HG03378 (cell line): Measurements from ENCODE around the gene CD300A.
"Not testable (repeated sequence)": the region's sequence is repeated elsewhere in the genome, so short reads cannot be mapped to it uniquely, and the experiment has no call there.

Experiments used
- ATAC-seq: cut with Tn5 transposase; IDR thresholded peaks from one replicate; pipeline ENCODE4 v1.9.1; 2021; ENCODE audit warnings: mild to moderate bottlenecking, moderate library complexity; ENCODE audit not compliant: unreplicated experiment

The CD300A gene

DNA sequence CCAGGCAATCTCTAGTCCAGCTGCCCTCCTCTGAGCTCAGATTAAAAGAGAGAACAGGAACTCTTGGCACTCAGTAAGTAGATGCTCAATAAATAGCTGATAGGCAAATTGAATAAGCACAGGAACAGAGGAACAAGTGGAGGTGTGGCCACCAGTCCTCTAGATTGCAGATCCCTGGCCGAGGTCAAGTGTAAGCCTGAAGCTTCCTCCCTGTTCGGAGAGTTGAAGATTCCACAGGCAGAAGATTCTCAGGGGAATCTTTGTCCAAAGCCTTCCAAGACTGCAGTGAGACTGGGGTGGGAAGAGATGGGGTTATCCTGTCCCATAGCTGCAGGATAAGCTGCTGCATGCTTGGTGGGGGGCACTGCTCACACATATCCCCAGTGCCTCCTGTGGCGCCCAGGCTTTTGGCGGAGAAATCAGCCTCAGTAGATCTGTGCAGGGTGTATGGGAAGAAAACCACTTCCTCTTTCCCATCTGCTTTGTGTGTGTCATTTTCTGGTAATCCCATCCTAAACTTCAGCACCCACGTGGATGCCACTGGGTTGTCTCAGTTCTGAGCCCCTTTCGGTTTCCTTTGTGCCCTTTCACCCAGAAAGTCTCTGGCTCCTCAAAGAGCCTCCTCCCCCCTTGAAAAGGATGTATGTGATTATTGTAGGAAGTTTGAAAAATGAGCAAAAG is 12.1 kb downstream of the CD300A start:
- ATAC-seq: no peak

GRCh38 chr17:74480290-74480689 is 13.9 kb downstream of the CD300A start:
- no peak for ATAC-seq

DNA sequence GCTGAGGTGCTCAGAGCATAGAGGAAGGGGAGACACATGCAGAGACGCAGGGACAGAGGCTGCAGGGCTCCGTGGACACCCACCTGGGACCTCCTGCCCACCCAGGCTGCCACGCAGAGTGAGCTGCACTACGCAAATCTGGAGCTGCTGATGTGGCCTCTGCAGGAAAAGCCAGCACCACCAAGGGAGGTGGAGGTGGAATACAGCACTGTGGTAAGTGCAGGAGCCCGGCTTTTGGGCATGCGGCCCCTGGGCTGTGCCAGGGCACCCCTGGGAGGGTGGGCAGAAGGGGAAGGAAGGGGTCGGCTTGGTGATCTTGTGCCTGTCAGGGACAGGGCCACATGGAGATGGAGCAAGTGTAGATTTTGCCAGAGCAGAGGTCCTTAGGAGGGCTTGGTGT is 15.2 kb downstream of the CD300A start:
- ATAC-seq: no peak

- ATAC-seq: no peak
These were observed 17.6 kb downstream of the CD300A start for GRCh38 chr17:74484066-74484465.

DNA sequence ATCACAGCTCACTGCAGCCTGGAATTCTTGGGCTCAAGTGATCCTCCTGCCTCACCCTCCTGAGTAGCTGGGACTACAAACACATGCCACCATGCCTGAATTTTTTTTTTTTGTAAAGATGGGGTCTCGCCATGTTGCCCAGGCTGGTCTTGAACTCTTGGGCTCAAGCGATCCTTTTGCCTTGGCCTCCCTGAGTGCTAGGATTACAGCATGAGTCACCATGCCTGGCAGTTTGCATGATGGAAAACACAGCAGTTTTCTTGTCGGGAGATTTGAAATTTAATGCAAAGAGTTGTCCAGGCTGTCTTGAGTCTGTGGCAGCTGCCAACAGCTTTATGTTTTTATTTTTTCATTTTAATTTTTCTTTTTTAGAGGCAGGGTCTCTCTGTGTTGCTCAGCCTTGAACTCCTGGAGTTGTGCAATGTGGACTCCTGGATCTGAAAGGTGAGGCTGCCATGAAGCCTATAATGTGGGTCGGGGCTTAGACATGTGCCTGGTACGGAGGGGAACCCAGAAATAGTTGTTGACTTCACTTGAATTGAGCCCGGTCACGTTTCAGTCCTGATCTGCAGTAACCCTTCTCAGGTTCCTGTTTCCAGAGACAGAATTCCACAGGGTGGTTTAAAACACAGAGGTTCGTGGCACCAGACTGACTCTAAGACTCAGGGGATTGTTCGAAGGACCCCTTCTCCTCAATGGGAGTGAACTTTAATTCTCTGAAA is 18.7 kb downstream of the CD300A start:
- ATAC-seq: no peak

GRCh38 chr17:74485841-74486240 is 19.4 kb downstream of the CD300A start:
- ATAC-seq: no peak

- not testable (repeated sequence) for ATAC-seq
These were observed 21.8 kb downstream of the CD300A start for GRCh38 chr17:74488276-74488675.

DNA sequence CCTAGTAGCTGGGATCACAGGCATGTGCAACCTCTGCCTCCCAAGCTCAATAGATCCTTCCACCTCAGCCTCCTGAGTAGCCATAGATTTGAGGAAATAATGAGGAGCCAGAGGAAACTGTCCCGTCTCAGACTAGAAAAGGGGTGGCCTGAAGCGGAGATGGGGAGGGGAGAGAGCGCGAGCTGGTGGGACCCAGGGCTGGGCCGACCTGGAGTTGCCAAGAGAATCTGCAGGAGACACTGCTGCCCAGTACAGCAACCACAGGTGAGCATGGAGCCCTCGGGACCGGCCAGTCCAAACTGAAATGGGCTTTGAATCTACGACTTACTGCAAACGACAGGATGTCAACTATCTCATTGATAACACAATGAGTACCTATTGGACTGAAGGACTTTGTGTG is 24.3 kb downstream of the CD300A start:
- ATAC-seq: no peak

DNA sequence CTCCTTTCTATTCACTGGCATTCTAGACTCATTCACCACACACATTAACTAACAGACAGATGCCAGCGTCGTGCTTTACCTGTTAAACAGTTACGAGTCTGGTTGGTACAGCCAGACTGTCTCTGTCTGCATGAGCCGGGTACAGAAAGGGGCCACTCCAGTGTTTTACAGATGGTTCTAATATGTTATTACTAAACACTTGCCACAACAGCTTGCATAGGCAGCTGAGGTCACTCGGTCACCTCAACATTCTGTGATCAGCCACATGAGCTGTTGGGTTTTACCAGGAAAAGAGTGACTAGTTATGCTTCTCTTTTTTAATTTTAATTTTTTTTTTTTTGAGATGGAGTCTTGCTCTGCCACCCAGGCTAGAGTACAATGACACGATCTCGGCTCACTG is 25.2 kb downstream of the CD300A start:
- ATAC-seq: no peak

GRCh38 chr17:74493331-74493833 is 26.9 kb downstream of the CD300A start:
- ATAC-seq: no peak

- ATAC-seq: no peak
These were observed 31.0 kb downstream of the CD300A start for GRCh38 chr17:74497471-74497870.

DNA sequence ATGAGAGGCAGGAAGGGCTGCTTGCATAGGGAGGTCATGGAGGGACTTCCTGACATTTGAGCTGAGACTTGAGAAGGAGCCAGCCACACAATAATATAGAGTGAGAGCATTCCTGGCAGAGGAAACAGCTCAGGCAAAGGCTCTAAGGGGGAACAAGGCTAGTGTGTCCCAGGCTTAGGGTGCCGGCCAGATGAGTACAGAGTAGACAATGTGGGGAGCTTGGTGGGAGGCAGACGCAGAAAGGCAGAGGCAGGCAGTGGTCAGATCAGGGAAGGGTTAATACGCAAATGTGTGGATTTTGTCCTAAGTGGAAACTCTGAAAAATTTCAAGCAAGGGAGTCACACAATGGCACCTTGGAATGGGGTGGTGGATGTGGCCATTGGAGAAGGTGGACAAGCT is 33.6 kb downstream of the CD300A start:
- no peak for ATAC-seq

DNA sequence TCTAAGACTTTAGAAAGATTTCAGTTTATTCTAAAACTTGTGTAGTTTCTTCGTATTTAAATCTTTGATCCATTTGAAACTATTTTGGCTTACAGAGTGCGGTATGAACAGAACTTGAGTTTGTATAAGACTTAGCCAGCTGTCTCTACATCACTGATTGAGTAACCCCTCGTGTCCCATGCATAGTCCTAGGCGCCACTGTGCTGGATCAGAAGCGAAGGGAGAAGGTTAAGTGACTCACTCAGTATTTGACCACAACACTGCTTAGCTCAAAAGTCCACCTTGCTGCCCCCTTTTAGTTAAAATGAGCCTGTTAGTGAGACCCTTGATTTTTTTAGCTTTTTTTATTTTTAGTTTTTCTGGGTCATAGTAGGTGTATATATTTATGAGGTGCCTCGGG is 36.4 kb downstream of the CD300A start:
- no peak for ATAC-seq

GRCh38 chr17:74503949-74504348 is 37.5 kb downstream of the CD300A start:
- not testable (repeated sequence) for ATAC-seq

- no peak for ATAC-seq
These were observed 41.7 kb downstream of the CD300A start for GRCh38 chr17:74508156-74508555.

DNA sequence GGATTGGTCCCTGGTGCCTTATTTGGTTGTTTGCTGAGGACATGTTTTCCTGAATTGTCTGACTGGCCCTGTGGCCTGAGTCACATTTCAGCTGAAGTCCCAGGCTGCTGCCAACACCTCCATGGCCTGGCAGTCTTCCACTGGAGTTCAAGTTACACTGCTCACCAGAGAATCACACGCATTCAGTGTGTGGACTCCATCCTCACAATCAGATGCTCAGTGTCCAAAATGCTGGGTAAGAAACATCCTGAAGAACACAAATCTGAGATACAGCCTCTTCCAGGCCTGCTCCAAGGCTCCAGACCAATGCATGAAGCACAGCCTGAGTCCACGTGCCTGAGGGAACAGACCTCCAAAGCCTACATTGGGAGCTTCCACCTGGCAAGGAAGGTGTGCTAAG is 45.6 kb downstream of the CD300A start:
- no peak for ATAC-seq

DNA sequence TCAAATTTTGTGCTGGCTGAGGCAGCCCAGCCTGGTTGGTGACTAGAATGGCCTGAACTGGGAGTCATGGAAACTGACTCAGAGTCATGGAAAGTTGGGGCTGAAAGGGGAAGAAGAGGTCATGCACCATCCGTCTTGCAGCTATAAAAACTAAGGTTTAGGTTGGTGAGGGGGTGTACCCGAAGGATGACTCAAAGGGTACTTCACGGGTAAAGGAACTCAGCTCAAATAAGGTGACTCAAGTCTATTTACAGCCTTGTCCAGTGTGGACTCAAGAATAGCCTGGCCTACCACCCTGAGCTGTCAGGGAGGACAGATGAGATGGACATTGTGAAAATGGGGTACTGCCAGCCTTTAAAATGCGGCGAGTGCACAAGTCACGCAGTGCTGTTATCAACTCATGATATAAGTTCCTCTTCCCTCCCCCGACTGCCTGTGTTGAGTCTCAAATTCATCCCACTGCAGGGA is 46.2 kb downstream of the CD300A start:
- ATAC-seq: peak; percentile 74

DNA sequence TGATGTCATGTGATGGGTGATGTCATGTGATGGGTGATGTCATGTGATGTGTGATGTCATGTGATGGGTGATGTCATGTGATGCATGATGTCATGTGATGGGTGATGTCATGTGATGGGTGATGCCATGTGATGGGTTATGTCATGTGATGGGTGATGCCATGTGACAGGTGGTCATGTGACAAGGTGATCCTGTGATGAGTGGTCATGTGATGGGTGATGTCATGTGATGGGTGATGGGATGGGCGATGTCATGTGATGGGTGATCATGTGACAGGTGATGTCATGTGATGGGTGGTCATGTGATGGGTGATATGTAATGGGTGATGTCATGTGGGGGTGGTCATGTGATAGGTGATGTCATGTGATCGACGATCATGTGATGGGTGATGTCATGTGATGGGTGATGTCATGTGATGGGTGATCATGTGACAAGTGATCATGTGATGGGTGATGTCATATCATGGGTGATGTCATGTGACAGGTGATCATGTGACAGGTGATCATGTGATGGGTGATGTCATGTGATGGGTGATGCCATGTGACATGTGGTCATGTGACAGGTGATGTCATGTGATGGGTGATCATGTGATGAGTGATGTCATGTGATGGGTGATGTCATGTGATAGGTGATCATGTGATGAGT is 47.7 kb downstream of the CD300A start:
- no peak for ATAC-seq

DNA sequence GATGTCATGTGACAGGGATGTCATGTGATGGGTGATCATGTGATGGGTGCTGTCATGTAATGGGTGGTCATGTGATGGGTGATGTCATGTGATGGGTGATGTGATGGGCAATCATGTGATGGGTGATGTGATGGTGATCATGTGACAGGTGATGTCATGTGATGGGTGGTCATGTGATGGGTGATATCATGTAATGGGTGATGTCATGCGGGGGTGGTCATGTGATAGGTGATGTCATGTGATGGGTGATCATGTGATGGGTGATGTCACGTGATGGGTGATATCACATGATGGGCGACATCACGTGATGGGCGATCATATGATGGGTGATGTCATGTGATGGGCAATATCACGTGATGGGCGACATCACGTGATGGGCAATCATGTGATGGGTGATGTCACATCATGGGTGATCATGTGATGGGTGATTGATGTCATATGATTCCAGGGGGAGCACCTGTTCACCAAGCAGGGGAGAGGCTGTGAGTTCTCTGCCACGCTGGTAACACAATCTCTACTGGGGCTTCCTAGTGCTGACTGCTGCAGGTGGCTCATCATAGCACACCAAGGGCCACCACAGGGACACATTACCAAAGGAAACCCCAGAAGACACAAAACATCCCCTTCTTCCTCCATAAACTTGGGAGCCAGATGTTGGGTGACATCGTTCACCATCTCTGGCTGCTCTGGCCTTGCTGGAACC is 48.3 kb downstream of the CD300A start:
- ATAC-seq: no peak

DNA sequence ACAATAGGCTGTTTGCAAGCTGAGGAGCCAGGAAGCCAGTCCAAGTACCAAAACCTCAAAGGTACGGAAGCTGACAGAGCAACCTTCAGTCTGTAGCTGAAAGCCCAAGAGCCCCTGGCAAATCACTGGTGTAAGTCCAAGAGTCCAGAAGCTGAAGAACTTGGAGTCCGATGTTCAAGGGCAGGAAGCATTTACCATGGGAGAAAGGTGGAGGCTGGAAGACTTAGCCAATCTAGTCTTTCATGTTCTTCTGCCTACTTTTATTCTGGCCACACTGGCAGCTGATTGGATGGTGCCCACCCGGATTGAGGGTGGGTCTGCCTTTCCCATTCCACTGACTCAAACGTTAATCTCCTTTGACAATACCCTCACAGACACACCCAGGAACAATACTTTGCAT is 49.5 kb downstream of the CD300A start:
- no peak for ATAC-seq
